SH-SY5Y (cell line): Measurements from ENCODE around the gene COL4A4.

Source experiments
- GATA2 ChIP-seq: IDR thresholded peaks from 2 replicates; pipeline ENCODE4 v1.6.1; 2011; ENCODE audit warnings: mild to moderate bottlenecking, low read depth, low read length
- GATA3 ChIP-seq: IDR thresholded peaks from 2 replicates; pipeline ENCODE4 v1.6.1; 2011; ENCODE audit warnings: low read depth, mild to moderate bottlenecking, low read length, moderate library complexity

DNA sequence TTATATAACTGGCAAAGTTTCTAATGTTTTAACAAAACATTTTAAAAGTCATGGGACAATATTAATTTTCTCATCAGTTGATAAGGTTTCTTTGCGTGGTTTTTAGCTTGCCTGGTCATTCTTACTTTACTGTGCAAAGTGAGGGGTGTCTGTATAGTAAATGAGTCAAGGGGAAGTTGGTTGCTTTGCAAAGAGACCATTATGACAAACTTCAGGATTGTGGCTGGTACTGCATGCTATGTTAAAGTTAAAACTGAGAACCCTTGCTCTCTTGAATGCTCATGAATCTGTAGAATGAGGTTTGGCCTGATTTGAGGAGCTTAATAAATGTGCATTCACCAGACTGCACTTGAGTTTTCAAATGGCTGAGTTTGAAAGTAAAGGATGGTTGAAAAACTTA lies 47.0 kb downstream of the COL4A4 start:
- no peak for TF ChIP-seq GATA2
- no peak for TF ChIP-seq GATA3
